ENCODE measurements around the gene SLC22A7. TPM values are rescaled to one million over a fixed set of nuclear protein-coding genes. Genes with fewer than 3 reads are reported as not detected.
"Not testable (repeated sequence)": the region's sequence is repeated elsewhere in the genome, so short reads cannot be mapped to it uniquely, and the experiment has no call there.

Gene SLC22A7
- total RNA-seq, 3 donors from 2014 or later (not counting 1 experiment from before 2014, with no cell fraction given): not detected

- ATAC-seq: no peak
- H3K27ac ChIP-seq (ENCODE audit: low read length): no peak overlapping the region
- Mint-ChIP-seq H3K4me1 (peaks cover 0 to 10% of the 10 kb centered on the region in 2 donors), H3K36me3 (peaks cover 27% of the 10 kb centered on the region), H3K4me3 (no peak overlapping the region), H3K27me3 (ENCODE audit: low read depth in 2 of 2) (no peaks in the 10 kb centered on the region), H3K27ac (peak overlapping the region in 1 of 2 donors; percentile 10), H3K9me3 (no peaks in the 10 kb centered on the region)
- 91% methylated on average over 4 of the region's 4 CpGs for WGBS (ENCODE audit: insufficient coverage)
- no peaks in the 10 kb centered on the region for H3K9me3 ChIP-seq (ENCODE audit: control insufficient read depth, insufficient read depth, low read length)
- peaks cover 70% of the 10 kb centered on the region for H3K36me3 ChIP-seq (ENCODE audit: control insufficient read depth, insufficient read depth, low read length)
- no peak overlapping the region for H3K4me3 ChIP-seq (ENCODE audit: low read length)
- intact Hi-C loops (cut with micrococcal nuclease): no loop called here
- no peaks in the 10 kb centered on the region for H3K27me3 ChIP-seq (ENCODE audit: control insufficient read depth, insufficient read depth, low read length)
- TF ChIP-seq, protein P1, sequence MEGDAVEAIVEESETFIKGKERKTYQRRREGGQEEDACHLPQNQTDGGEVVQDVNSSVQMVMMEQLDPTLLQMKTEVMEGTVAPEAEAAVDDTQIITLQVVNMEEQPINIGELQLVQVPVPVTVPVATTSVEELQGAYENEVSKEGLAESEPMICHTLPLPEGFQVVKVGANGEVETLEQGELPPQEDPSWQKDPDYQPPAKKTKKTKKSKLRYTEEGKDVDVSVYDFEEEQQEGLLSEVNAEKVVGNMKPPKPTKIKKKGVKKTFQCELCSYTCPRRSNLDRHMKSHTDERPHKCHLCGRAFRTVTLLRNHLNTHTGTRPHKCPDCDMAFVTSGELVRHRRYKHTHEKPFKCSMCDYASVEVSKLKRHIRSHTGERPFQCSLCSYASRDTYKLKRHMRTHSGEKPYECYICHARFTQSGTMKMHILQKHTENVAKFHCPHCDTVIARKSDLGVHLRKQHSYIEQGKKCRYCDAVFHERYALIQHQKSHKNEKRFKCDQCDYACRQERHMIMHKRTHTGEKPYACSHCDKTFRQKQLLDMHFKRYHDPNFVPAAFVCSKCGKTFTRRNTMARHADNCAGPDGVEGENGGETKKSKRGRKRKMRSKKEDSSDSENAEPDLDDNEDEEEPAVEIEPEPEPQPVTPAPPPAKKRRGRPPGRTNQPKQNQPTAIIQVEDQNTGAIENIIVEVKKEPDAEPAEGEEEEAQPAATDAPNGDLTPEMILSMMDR (IDR thresholded peaks at IDR 0.05): no peak
- no peaks in the 10 kb centered on the region for H3K4me1 ChIP-seq (ENCODE audit: control insufficient read depth, insufficient read depth, low read length)
- no peak for DNase-seq
Measured at GRCh38 chr6:43339168-43339567, 41.1 kb downstream of the SLC22A7 start.

DNA sequence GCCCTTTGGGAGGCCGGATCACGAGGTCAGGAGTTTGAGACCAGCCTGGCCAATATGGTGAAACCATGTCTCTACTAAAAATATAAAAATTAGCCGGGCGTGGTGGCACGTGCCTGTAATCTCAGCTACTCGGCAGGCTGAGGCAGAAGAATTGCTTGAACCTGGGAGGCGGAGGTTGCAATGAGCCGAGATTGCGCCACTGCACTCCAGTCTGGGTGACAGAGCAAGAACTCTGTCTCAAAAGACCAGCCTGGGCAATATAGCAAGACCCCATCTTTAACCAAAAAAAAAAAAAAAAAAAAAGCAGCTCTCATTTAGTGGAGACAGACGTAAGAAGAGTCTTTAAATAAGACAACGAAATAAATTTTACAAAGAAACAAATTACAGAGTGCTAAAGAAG, 48.2 kb downstream of the SLC22A7 start:
- H3K9me3 Mint-ChIP-seq; H3K4me3 Mint-ChIP-seq; H3K9me3 ChIP-seq (ENCODE audit: control insufficient read depth, insufficient read depth, low read length); H3K4me1 ChIP-seq (ENCODE audit: control insufficient read depth, insufficient read depth, low read length); H3K27me3 ChIP-seq (ENCODE audit: control insufficient read depth, insufficient read depth, low read length); H3K27me3 Mint-ChIP-seq (ENCODE audit: low read depth in 2 of 2); H3K27ac Mint-ChIP-seq; intact Hi-C loops (cut with micrococcal nuclease); H3K4me1 Mint-ChIP-seq; H3K36me3 Mint-ChIP-seq; ATAC-seq; DNase-seq; H3K27ac ChIP-seq (ENCODE audit: low read length); H3K4me3 ChIP-seq (ENCODE audit: low read length): not testable (repeated sequence)
- H3K36me3 ChIP-seq (ENCODE audit: control insufficient read depth, insufficient read depth, low read length): peaks cover 75% of the 10 kb centered on the region
- 98% methylated on average over 11 of the region's 11 CpGs for WGBS (ENCODE audit: insufficient coverage)

- 86% methylated on average over 3 of the region's 3 CpGs for WGBS (ENCODE audit: insufficient coverage)
- H3K27me3 ChIP-seq (ENCODE audit: control insufficient read depth, insufficient read depth, low read length): no peaks in the 10 kb centered on the region
- H3K36me3 Mint-ChIP-seq: no peaks in the 10 kb centered on the region
- H3K4me1 ChIP-seq (ENCODE audit: control insufficient read depth, insufficient read depth, low read length): no peaks in the 10 kb centered on the region
- H3K9me3 ChIP-seq (ENCODE audit: control insufficient read depth, insufficient read depth, low read length): no peaks in the 10 kb centered on the region
- peaks cover 0 to 5% of the 10 kb centered on the region in 2 donors for H3K4me1 Mint-ChIP-seq
- intact Hi-C loops (cut with micrococcal nuclease): no loop called here
- no peak for ATAC-seq
- peaks cover 71% of the 10 kb centered on the region for H3K36me3 ChIP-seq (ENCODE audit: control insufficient read depth, insufficient read depth, low read length)
- H3K4me3 ChIP-seq (ENCODE audit: low read length): no peak overlapping the region
- H3K27ac ChIP-seq (ENCODE audit: low read length): no peak overlapping the region
- TF ChIP-seq, protein P1 (IDR thresholded peaks at IDR 0.05): no peak
- no peak overlapping the region for H3K27ac Mint-ChIP-seq
- no peak for DNase-seq
- H3K27me3 Mint-ChIP-seq (ENCODE audit: low read depth in 2 of 2): no peaks in the 10 kb centered on the region
- no peak overlapping the region for H3K4me3 Mint-ChIP-seq
- no peaks in the 10 kb centered on the region for H3K9me3 Mint-ChIP-seq
Measured at GRCh38 chr6:43347021-43347420, 49.0 kb downstream of the SLC22A7 start.

GRCh38 chr6:43347444-43347843, 49.4 kb downstream of the SLC22A7 start:
- WGBS (ENCODE audit: insufficient coverage): 96% methylated on average over 3 of the region's 3 CpGs
- Mint-ChIP-seq H3K27me3 (ENCODE audit: low read depth in 2 of 2) (no peaks in the 10 kb centered on the region), H3K36me3 (peaks cover 4% of the 10 kb centered on the region), H3K4me1 (peaks cover 3 to 5% of the 10 kb centered on the region in 2 donors), H3K4me3 (no peak overlapping the region), H3K9me3 (no peaks in the 10 kb centered on the region), H3K27ac (no peak overlapping the region)
- H3K36me3 ChIP-seq (ENCODE audit: control insufficient read depth, insufficient read depth, low read length): peaks cover 71% of the 10 kb centered on the region
- H3K4me1 ChIP-seq (ENCODE audit: control insufficient read depth, insufficient read depth, low read length): no peaks in the 10 kb centered on the region
- intact Hi-C loops (cut with micrococcal nuclease): no loop called here
- TF ChIP-seq, protein P1 (IDR thresholded peaks at IDR 0.05): no peak
- no peak overlapping the region for H3K27ac ChIP-seq (ENCODE audit: low read length)
- DNase-seq (no peak), ATAC-seq (no peak)
- H3K9me3 ChIP-seq (ENCODE audit: control insufficient read depth, insufficient read depth, low read length): no peaks in the 10 kb centered on the region
- H3K4me3 ChIP-seq (ENCODE audit: low read length): no peak overlapping the region
- no peaks in the 10 kb centered on the region for H3K27me3 ChIP-seq (ENCODE audit: control insufficient read depth, insufficient read depth, low read length)

DNA sequence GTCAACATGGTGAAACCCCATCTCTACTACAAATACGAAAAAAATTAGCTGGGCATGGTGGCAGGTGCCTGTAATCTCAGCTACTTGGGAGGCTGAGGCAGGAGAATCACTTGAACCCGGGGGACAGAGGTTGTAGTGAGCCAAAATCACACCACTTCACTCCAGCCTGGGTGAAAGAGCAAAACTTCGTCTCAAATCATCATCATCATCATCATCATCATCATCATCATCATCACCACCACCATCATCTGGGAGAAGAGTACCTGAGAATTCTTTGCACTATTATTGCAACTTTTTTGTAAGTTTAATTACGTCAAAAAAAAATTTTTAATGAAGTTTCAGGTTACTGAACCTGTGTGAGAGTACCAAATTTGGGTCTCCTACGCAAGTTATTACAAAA, 53.9 kb downstream of the SLC22A7 start:
- 88% methylated on average over 5 of the region's 5 CpGs for WGBS (ENCODE audit: insufficient coverage)
- H3K4me1 Mint-ChIP-seq; H3K27ac Mint-ChIP-seq; intact Hi-C loops (cut with micrococcal nuclease); H3K27me3 ChIP-seq (ENCODE audit: control insufficient read depth, insufficient read depth, low read length); ATAC-seq; DNase-seq; H3K27me3 Mint-ChIP-seq (ENCODE audit: low read depth in 2 of 2); H3K9me3 Mint-ChIP-seq; H3K9me3 ChIP-seq (ENCODE audit: control insufficient read depth, insufficient read depth, low read length); H3K4me3 Mint-ChIP-seq; H3K4me1 ChIP-seq (ENCODE audit: control insufficient read depth, insufficient read depth, low read length); H3K27ac ChIP-seq (ENCODE audit: low read length); H3K4me3 ChIP-seq (ENCODE audit: low read length): not testable (repeated sequence)
- peaks cover 68% of the 10 kb centered on the region for H3K36me3 ChIP-seq (ENCODE audit: control insufficient read depth, insufficient read depth, low read length)
- H3K36me3 Mint-ChIP-seq: peaks cover 17% of the 10 kb centered on the region

Measured in natural killer cell (primary cell).